K562 (cell line): ENCODE results near the gene KLHL29. TPM values are rescaled to one million over a fixed set of nuclear protein-coding genes. Genes with fewer than 3 reads are reported as not detected.

Experiments
- ATAC-seq: fragments of 200-7000 bp; cut with Tn5 transposase; 3 replicates; pipeline ENCODE4 v1.9.1; 2020; ENCODE audit warnings: moderate library complexity
- BruUV-seq: library from RNA; stranded (reverse); fragments of 400-500 nt; replicated peaks from 2 replicates; lab custom pipeline; 2021; lab: Mats Ljungman, UMichigan
- CTCF ChIA-PET: fragments of 300-600 bp; formaldehyde crosslinking; extraction: SDS; loops from one replicate; lab custom pipeline; 2021; ENCODE audit warnings: low intra/inter-chr PET ratio; lab: Yijun Ruan, JAX
- POLR2A ChIA-PET: fragments of 300-600, 350-650 bp; sonication (Branson Sonifier 250); formaldehyde crosslinking; extraction: SDS; loops from one replicate; lab custom pipeline; 2021; ENCODE audit warnings: antibody characterized with exemption, inconsistent platforms; lab: Yijun Ruan, JAX
- DNase-seq, 4 experiments: peaks; one replicate each; pipeline versions ENCODE4 v3.0.0 to v3.0.0-alpha.2; 2011 to 2018; ENCODE audit warnings: low spot score in 3 of 4, mixed read lengths in 3 of 4; ENCODE audit errors: extremely low read depth in 1 of 4
- FAIRE-seq: peaks from 2 replicates; lab custom pipeline; 2011; peaks lifted over from hg19 to GRCh38; lab: Jason Lieb, UNC
- H2AFZ ChIP-seq: 2 replicates; pipeline ENCODE4 v1.6.0; 2011; ENCODE audit warnings: low read depth, low read length, control low read depth, inconsistent platforms
- H3K27ac ChIP-seq: fragments of 200-600 bp; 3 replicates; pipeline ENCODE4 v1.8.0; 2011; ENCODE audit warnings: low read depth, mild to moderate bottlenecking, control low read depth, inconsistent platforms, low read length, moderate library complexity, mixed read lengths; ENCODE audit errors: extremely low read depth
- H3K27me3 ChIP-seq, 2 experiments: fragments of 300-600 bp in 1 of 2; 2 replicates in 1 of 2; 3 replicates in 1 of 2; pipeline versions ENCODE4 v1.6.0 to v1.8.0; 2011; ENCODE audit warnings: inconsistent platforms in 2 of 2, low read length in 2 of 2, mild to moderate bottlenecking in 1 of 2, mixed read lengths in 1 of 2, moderate library complexity in 1 of 2; ENCODE audit not compliant: control insufficient read depth in 2 of 2, insufficient read depth in 2 of 2
- H3K36me3 ChIP-seq: fragments of 300-600 bp; 3 replicates; pipeline ENCODE4 v1.8.0; 2011; ENCODE audit warnings: mild to moderate bottlenecking, low read length, inconsistent platforms; ENCODE audit not compliant: control insufficient read depth, insufficient read depth
- H3K4me1 ChIP-seq, 2 experiments: fragments of 200-600 bp in 1 of 2; replicated peaks in 1 of 2; 2 replicates in 1 of 2; 3 replicates in 1 of 2; pipeline versions ENCODE4 v1.5.1 to v1.8.0; 2011; ENCODE audit warnings: inconsistent platforms in 2 of 2, low read length in 2 of 2, mild to moderate bottlenecking in 1 of 2, mixed read lengths in 1 of 2, moderate library complexity in 1 of 2; ENCODE audit not compliant: control insufficient read depth in 2 of 2, insufficient read depth in 2 of 2
- H3K4me2 ChIP-seq: 2 replicates; pipeline ENCODE4 v1.6.1; 2011; ENCODE audit warnings: low read length, control low read depth, inconsistent platforms, mixed read lengths; ENCODE audit not compliant: insufficient read depth
- H3K4me3 ChIP-seq: fragments of 200-600 bp; sonication (generic), shearing (Covaris generic); 2 replicates; pipeline ENCODE4 v1.5.1; 2016; ENCODE audit warnings: control low read depth, inconsistent platforms
- H3K79me2 ChIP-seq: fragments of 200-600 bp; 3 replicates; pipeline ENCODE4 v1.8.0; 2011; ENCODE audit warnings: low read length, inconsistent platforms; ENCODE audit not compliant: control insufficient read depth, insufficient read depth
- H3K9ac ChIP-seq, 2 experiments: 2 replicates each; pipeline versions ENCODE4 v1.6.0 to v1.6.1; 2011; ENCODE audit warnings: low read depth in 2 of 2, low read length in 2 of 2, control low read depth in 1 of 2, inconsistent platforms in 1 of 2, mild to moderate bottlenecking in 1 of 2, mixed read lengths in 1 of 2; ENCODE audit not compliant: insufficient read depth in 1 of 2
- H3K9me1 ChIP-seq: one replicate; pipeline ENCODE4 v1.6.0; 2011; ENCODE audit warnings: inconsistent platforms, mild to moderate bottlenecking, low read length, moderate library complexity; ENCODE audit not compliant: control insufficient read depth, insufficient read depth
- H3K9me3 ChIP-seq: replicated peaks from 2 replicates; pipeline ENCODE4 v1.5.1; 2011; ENCODE audit warnings: low read depth, low read length, inconsistent platforms; ENCODE audit not compliant: control insufficient read depth, insufficient read depth
- H4K20me1 ChIP-seq: replicated peaks from 2 replicates; pipeline ENCODE4 v1.6.1; 2011; ENCODE audit warnings: low read length, inconsistent platforms, mixed read lengths; ENCODE audit not compliant: control insufficient read depth, insufficient read depth
- BRCA1 ChIP-seq, 2 experiments: fragments of 450-650 bp in 1 of 2; sonication (generic) in 1 of 2; formaldehyde crosslinking in 1 of 2; IDR thresholded peaks; 2 replicates each; pipeline versions ENCODE4 v1.5.0 to v1.6.1; 2017 to 2020; ENCODE audit warnings: mild to moderate bottlenecking in 1 of 2, missing genetic modification reagents in 1 of 2
- CREBBP ChIP-seq: IDR thresholded peaks from one replicate; pipeline ENCODE4 v1.6.1; 2012; ENCODE audit warnings: low read depth, mild to moderate bottlenecking, control low read depth, inconsistent platforms, low read length
- HDAC2 ChIP-seq: fragments of 450-650 bp; IDR thresholded peaks from 2 replicates; pipeline ENCODE4 v1.6.1; 2016; ENCODE audit warnings: mild to moderate bottlenecking
- HDAC3 ChIP-seq: fragments of 450-650 bp; IDR thresholded peaks from 2 replicates; pipeline ENCODE4 v1.6.1; 2018; ENCODE audit warnings: borderline replicate concordance, mild to moderate bottlenecking, moderate library complexity; ENCODE audit not compliant: partially characterized antibody
- WGBS: fragments of 100-300 bp; shearing (Covaris generic); methylation state at CpG from one replicate; pipeline ENCODE4 v1.1.6; 2016; ENCODE audit warnings: low coverage, mixed read lengths; ENCODE audit not compliant: insufficient coverage; ENCODE audit errors: missing lambda C conversion rate; 5-methylcytosine and 5-hydroxymethylcytosine counted together
- in situ Hi-C: fragments of 300-500 bp; cut with MboI; formaldehyde crosslinking; loops from 4 replicates; pipeline ENCODE4 v1.15.0; 2018; ENCODE audit warnings: inconsistent platforms, mixed read lengths
- intact Hi-C: fragments of 100-400 bp; cut with micrococcal nuclease; formaldehyde crosslinking; loops from 2 replicates; pipeline ENCODE4 v1.14.2; 2022
- polyA plus RNA-seq, 8 experiments: library from polyadenylated mRNA; depleted of rRNA in 4 of 8; stranded (reverse) in 5 of 8; unstranded in 3 of 8; fragments of >200 nt; fragmentation: Nextera tagmentation in 2 of 8; fragmentation: Illumina TruSeq in 1 of 8; extraction: Ambion mirVana in 2 of 8; extraction: Trizol in 1 of 8; gene quantifications; 2 replicates each; pipeline versions ENCODE4 v1.2.1 to v1.2.3, GENCODE V29; 2011 to 2014; ENCODE audit warnings: inconsistent platforms in 1 of 8, missing spikeins in 1 of 8
- total RNA-seq, 7 experiments: library from RNA; depleted of rRNA in 6 of 7; stranded (reverse); fragments of >200 nt in 6 of 7; fragmentation: Illumina TruSeq in 2 of 7; extraction: Trizol in 2 of 7; gene quantifications; 2 replicates each; pipeline versions ENCODE4 v1.2.1 to v1.2.3, GENCODE V29; 2011 to 2021; ENCODE audit warnings: low replicate concordance in 1 of 7
- TF ChIP-seq, protein P1 (sequence below): fragments of 450-650 bp; formaldehyde crosslinking; IDR thresholded peaks from 2 replicates; pipeline ENCODE4 v1.4.0; 2022; ENCODE audit warnings: missing genetic modification characterization

The KLHL29 gene
- total and polyA plus RNA-seq, 9 of the 15 experiments (the other 6 are each of a cell fraction or from before 2014, with no cell fraction given), result 0.03 to 0.31 (median 0.08) TPM; not detected in 1

DNA sequence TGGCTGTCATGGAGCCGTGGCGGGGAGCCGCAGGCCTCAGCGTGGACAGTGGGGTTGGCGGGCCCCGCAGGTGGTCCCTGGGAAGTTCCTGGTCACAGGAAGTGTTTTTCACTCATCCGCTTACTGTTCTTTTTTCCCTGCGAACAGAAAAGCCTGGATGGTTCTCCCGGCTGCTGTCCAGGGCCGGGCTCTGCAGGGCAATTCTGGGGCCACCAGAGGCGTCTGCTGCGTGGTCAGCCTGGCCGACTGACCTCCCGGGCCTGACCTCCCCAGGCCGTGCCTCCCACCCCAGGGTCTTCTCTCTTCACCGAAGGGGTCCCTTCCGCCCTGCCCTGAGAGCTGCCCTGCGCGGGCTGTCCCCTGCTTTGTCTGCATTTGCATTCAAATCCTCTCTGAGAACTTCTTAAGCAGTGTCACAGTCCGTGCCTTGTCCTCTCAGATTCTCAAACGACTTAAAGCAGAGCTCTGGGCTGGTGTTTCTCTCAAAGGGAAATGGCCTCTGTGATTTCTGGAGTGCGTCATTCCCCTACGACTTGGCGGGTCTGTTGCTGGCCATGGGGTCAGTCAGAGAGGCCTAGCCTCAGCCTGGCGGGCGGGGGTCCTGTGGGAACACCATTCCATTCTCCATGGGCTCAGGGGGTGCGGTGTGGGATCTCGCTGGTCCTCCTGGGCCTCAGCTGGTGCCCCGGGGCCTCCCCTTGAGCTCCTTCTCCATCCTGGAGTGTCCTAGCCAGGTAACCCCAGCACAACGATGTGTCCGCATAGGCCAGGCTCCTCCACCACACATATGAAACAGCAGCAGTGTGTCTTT, 38.3 kb downstream of the KLHL29 start:
- Histone ChIP-seq H2AFZ (no peak overlapping the region), H3K4me2 (no peak overlapping the region), H4K20me1 (no peaks in the 10 kb centered on the region), H3K9me1 (no peaks in the 10 kb centered on the region), H3K9ac (no peak overlapping the region), H3K4me3 (no peak overlapping the region), H3K27me3 (peaks cover 18 to 71% of the 10 kb centered on the region in 2 experiments), H3K27ac (no peak overlapping the region), H3K36me3 (no peaks in the 10 kb centered on the region), H3K79me2 (no peaks in the 10 kb centered on the region), H3K4me1 (peaks cover 4 to 12% of the 10 kb centered on the region in 2 experiments; a peak in 4 of 5 replicates), H3K9me3 (no peaks in the 10 kb centered on the region; the same call in 1 of the 2 replicates)
- BruUV-seq, result no TSS peak
- POLR2A ChIA-PET, result interaction anchor here (0.6 to 0.8 kb wide), 2 partner anchors 11 to 240 kb away, joined by 3 read pairs; no protein-coding TSS in a partner anchor
- 11% methylated on average over 24 of the region's 31 CpGs for WGBS
- CTCF ChIA-PET, result no interaction called here
- no peak for DNase-seq
- FAIRE-seq, result no peak
- intact Hi-C loops, result no loop called here
- ATAC-seq, result peak; percentile 22; the same call in 1 of the 3 replicates
- in situ Hi-C loops, result no loop called here
- TF ChIP-seq HDAC3 (no peak), CREBBP (no peak), BRCA1 (IDR thresholded peaks at IDR 0.05) (no peak), BRCA1 (CRISPR knock-in tag; IDR thresholded peaks at IDR 0.05) (no peak), HDAC2 (no peak)
- TF ChIP-seq, protein P1, sequence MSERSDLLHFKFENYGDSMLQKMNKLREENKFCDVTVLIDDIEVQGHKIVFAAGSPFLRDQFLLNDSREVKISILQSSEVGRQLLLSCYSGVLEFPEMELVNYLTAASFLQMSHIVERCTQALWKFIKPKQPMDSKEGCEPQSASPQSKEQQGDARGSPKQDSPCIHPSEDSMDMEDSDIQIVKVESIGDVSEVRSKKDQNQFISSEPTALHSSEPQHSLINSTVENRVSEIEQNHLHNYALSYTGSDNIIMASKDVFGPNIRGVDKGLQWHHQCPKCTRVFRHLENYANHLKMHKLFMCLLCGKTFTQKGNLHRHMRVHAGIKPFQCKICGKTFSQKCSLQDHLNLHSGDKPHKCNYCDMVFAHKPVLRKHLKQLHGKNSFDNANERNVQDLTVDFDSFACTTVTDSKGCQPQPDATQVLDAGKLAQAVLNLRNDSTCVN (CRISPR knock-in tag), result no peak
